GM03348 (cell line): ENCODE results near the gene PKDCC.
A peak's percentile ranks its signal among the peaks of the same experiment; 100 is the strongest.

ENCODE experiments used
- DNase-seq: peaks from one replicate; pipeline ENCODE4 v3.0.0; 2012; ENCODE audit warnings: low spot score

PKDCC gene

GRCh38 chr2:42047488-42048298 is at the start of gene PKDCC:
TSS of gene PKDCC (plus strand) at chr2:42048021. CDS start at chr2:42048200, 179 bp downstream.
- peak; percentile 98 for DNase-seq

GRCh38 chr2:41998186-41999127 is 49.4 kb upstream of the PKDCC start:
- peak; percentile 48 for DNase-seq

GRCh38 chr2:41999128-41999480 is 48.7 kb upstream of the PKDCC start:
- DNase-seq: no peak

- DNase-seq: no peak
Observed at GRCh38 chr2:41999592-42000281, 48.1 kb upstream of the PKDCC start.

GRCh38 chr2:42001711-42002201 is 46.1 kb upstream of the PKDCC start:
- peak; percentile 50 for DNase-seq

- DNase-seq: no peak
Observed at GRCh38 chr2:42007551-42007950, 40.3 kb upstream of the PKDCC start.

- DNase-seq: no peak
Observed at GRCh38 chr2:42008241-42008921, 39.4 kb upstream of the PKDCC start.

GRCh38 chr2:42009657-42010580 is 37.9 kb upstream of the PKDCC start:
- DNase-seq: no peak

GRCh38 chr2:42010743-42011298 is 37.0 kb upstream of the PKDCC start:
- peak; percentile 65 for DNase-seq

- DNase-seq: no peak
Observed at GRCh38 chr2:42012137-42012536, 35.7 kb upstream of the PKDCC start.

- no peak for DNase-seq
Observed at GRCh38 chr2:42012651-42013050, 35.2 kb upstream of the PKDCC start.

- DNase-seq: no peak
Observed at GRCh38 chr2:42013409-42013808, 34.4 kb upstream of the PKDCC start.

- DNase-seq: no peak
Observed at GRCh38 chr2:42021464-42021863, 26.4 kb upstream of the PKDCC start.

- peak; percentile 55 for DNase-seq
Observed at GRCh38 chr2:42025151-42025582, 22.7 kb upstream of the PKDCC start.

- no peak for DNase-seq
Observed at GRCh38 chr2:42026272-42026671, 21.5 kb upstream of the PKDCC start.

GRCh38 chr2:42028571-42029148 is 19.2 kb upstream of the PKDCC start:
- DNase-seq: no peak

- no peak for DNase-seq
Observed at GRCh38 chr2:42029171-42029570, 18.6 kb upstream of the PKDCC start.

- no peak for DNase-seq
Observed at GRCh38 chr2:42029639-42030199, 18.1 kb upstream of the PKDCC start.

- no peak for DNase-seq
Observed at GRCh38 chr2:42030200-42030759, 17.5 kb upstream of the PKDCC start.
